IPS-18a (cell line): ENCODE measurements around the gene CEP89.
"Not testable (repeated sequence)": the region's sequence is repeated elsewhere in the genome, so short reads cannot be mapped to it uniquely, and the experiment has no call there.

Experiments used
- H3K27ac ChIP-seq: one replicate; pipeline ENCODE4 v1.5.1; 2013; ENCODE audit warnings: low read length
- H3K27me3 ChIP-seq: one replicate; pipeline ENCODE4 v1.6.1; 2013; ENCODE audit warnings: mild to moderate bottlenecking, low read length; ENCODE audit not compliant: control insufficient read depth, insufficient read depth
- H3K36me3 ChIP-seq: one replicate; pipeline ENCODE4 v1.6.1; 2013; ENCODE audit warnings: low read depth, low read length; ENCODE audit not compliant: control insufficient read depth
- H3K4me1 ChIP-seq: one replicate; pipeline ENCODE4 v1.6.1; 2013; ENCODE audit warnings: low read depth, low read length; ENCODE audit not compliant: control insufficient read depth
- H3K4me3 ChIP-seq: one replicate; pipeline ENCODE4 v1.5.1; 2013; ENCODE audit warnings: low read length
- H3K9ac ChIP-seq: one replicate; pipeline ENCODE4 v1.6.1; 2013; ENCODE audit warnings: mild to moderate bottlenecking, low read length, moderate library complexity
- H3K9me3 ChIP-seq: one replicate; pipeline ENCODE4 v1.6.1; 2013; ENCODE audit warnings: low read depth, low read length; ENCODE audit not compliant: control insufficient read depth

CEP89 gene

DNA sequence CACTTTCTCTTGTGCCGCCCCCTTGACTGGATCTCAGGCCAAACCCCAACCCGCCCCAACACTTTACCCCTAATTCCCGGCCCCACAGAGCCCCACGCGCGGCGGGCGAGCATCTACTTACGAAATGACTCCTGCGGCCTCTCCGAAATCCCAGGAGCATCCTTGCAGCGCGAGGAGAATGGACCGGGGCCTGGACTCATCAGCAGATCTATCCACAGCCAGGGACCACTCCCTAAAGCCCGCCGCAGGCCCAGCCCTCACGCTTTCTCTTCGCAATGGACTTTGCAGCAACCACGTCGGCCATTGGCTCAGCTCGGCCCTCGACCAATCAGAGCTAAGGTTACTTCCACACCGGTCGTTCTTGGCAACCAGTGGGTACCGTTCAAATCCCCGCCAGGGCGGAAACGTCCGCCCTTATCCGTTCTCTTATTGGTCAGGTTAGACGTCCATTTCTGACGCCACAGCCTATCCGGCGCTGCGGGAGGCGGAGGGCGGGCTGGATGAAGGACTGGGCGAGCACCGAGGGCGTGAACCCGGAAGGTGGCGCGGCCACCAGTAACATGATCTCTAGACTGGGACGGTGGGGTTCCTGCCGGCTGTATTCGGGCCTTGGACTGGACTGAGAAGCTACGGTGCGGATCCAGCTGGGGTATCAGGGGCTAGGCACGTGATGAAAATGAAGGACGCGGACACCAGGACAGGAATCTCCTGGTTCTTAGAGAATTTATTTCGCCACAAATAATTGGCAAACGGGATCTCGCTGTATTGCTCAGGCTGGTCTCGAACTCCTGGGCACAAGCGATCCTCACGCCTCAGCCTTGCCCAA is at the start of gene CEP89, which contains the start of gene FAAP24:
Gene CEP89, minus strand, starts transcription at position 244 of the 826 bp plus-strand sequence. Its CDS starts 84 bp downstream, at position 160.
Gene FAAP24, plus strand, starts transcription at position 528 of the 826 bp plus-strand sequence. CDS start 955 bp downstream, outside the sequence.
- Histone ChIP-seq H3K9ac (peak within 1 kb of the TSS; percentile 69), H3K27ac (peak within 1 kb of the TSS; percentile 18), H3K9me3 (no peaks in the 10 kb centered on the region), H3K4me1 (no peaks in the 10 kb centered on the region), H3K36me3 (no peaks in the 10 kb centered on the region), H3K4me3 (peak within 1 kb of the TSS; percentile 87), H3K27me3 (no peaks in the 10 kb centered on the region)

- H3K36me3 ChIP-seq, result peaks cover 22% of the 10 kb centered on the region
- H3K4me1 ChIP-seq, H3K9ac ChIP-seq, H3K27ac ChIP-seq, H3K9me3 ChIP-seq, H3K27me3 ChIP-seq, H3K4me3 ChIP-seq: not testable (repeated sequence)
Measured at GRCh38 chr19:33010891-33011290, 39.1 kb upstream of the CEP89 start.

GRCh38 chr19:33008738-33009137 is 37.0 kb upstream of the CEP89 start:
- H3K9ac ChIP-seq, result no peak overlapping the region
- H3K9me3 ChIP-seq, result no peaks in the 10 kb centered on the region
- H3K27ac ChIP-seq, result no peak overlapping the region
- H3K4me1 ChIP-seq, result no peaks in the 10 kb centered on the region
- no peak overlapping the region for H3K4me3 ChIP-seq
- H3K36me3 ChIP-seq, result peaks cover 22% of the 10 kb centered on the region
- H3K27me3 ChIP-seq, result no peaks in the 10 kb centered on the region

DNA sequence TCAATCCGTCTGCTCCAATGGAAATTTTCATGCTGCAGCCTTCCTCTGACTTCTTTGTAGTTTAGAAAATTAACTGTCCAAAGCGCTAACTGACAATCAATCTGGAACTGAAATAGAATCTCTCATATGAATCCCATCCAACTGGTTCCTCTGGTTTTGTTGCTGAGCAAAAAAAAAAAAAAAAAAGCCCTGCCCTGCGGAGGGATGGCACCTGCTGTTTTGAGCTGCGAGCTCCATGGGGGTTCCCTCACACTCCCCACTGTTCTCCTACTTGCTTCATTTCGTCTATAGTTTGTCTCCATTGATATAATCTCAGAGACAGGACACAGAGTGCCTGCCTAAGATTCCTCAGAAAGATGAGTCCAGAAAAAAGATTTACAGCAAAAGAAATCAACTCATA is 33.7 kb upstream of the CEP89 start:
- Histone ChIP-seq H3K27ac (no peak overlapping the region), H3K36me3 (peaks cover 16% of the 10 kb centered on the region), H3K4me1 (no peaks in the 10 kb centered on the region), H3K9me3 (no peaks in the 10 kb centered on the region), H3K27me3 (no peaks in the 10 kb centered on the region), H3K9ac (no peak overlapping the region), H3K4me3 (no peak overlapping the region)

- H3K36me3 ChIP-seq, result peaks cover 17% of the 10 kb centered on the region
- not testable (repeated sequence) for H3K27ac ChIP-seq, H3K9me3 ChIP-seq, H3K4me3 ChIP-seq, H3K9ac ChIP-seq, H3K27me3 ChIP-seq, H3K4me1 ChIP-seq
Measured at GRCh38 chr19:33003424-33004024, 31.8 kb upstream of the CEP89 start.

- H3K27ac ChIP-seq, H3K4me3 ChIP-seq, H3K9me3 ChIP-seq, H3K9ac ChIP-seq, H3K4me1 ChIP-seq, H3K27me3 ChIP-seq: not testable (repeated sequence)
- peaks cover 24% of the 10 kb centered on the region for H3K36me3 ChIP-seq
Measured at GRCh38 chr19:33002126-33002865, 30.5 kb upstream of the CEP89 start.

DNA sequence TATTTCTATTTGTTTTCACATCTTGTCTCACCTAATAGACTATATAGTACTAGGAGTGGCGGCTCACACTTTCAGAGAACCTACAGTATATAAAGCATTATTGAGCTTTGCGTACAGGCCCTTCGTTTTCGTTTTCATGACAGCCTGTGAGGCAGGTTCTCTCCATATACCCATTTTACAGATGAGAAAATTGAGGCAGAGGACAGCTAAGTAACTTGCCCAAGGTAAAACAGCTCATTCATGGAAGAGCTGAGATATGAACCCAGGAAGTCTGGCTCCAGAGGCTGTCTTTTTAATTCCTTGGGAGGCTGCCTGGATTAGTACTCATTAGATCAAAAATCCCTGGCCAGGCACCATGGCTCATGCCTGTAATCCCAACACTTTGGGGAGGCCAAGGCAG is 29.2 kb upstream of the CEP89 start:
- H3K36me3 ChIP-seq, result peaks cover 19% of the 10 kb centered on the region
- no peak overlapping the region for H3K4me3 ChIP-seq
- no peak overlapping the region for H3K9ac ChIP-seq
- H3K27ac ChIP-seq, result no peak overlapping the region
- H3K4me1 ChIP-seq, result no peaks in the 10 kb centered on the region
- no peaks in the 10 kb centered on the region for H3K27me3 ChIP-seq
- no peaks in the 10 kb centered on the region for H3K9me3 ChIP-seq

DNA sequence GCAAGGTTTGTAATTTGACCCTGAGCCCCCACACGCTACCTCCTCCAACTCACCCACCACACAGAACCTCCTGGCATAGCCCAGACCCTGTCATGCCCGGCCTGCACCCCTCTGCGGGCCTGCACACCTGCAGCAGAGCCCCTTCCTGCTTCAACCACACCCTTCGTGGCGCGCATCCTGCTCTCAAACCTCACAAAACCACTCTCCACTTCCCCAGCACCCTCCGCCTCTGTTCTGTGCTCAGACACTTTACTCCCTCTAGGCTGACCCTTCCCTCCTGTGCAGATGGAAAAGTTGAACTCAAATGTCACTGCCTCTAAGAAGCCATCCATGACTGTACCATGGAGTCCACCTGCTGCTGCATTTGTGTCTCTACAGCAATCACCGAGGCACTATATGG is 28.8 kb upstream of the CEP89 start:
- no peak overlapping the region for H3K4me3 ChIP-seq
- peaks cover 19% of the 10 kb centered on the region for H3K36me3 ChIP-seq
- no peaks in the 10 kb centered on the region for H3K4me1 ChIP-seq

DNA sequence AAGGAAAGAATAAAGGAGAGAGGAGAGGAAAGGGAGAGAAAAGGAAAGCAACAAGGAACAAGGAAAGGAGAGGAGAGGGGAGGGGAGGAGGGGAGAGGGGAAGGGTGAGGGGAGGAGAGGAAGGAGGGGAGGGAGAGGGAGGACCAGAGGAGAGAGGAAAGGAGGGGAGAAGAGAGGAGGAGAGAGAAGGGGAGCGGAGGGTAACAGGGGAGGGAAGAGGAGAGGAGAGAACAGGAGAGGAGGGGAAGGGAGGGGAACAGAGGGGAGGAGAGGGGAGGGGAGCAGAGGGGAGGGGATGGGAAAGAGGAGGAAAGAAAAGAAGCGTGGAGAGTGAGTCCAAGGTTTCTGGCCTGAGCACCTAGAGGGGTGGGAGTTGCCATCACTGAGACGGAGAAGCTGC is 27.0 kb upstream of the CEP89 start:
- H3K4me1 ChIP-seq, result no peaks in the 10 kb centered on the region
- no peaks in the 10 kb centered on the region for H3K9me3 ChIP-seq
- H3K27me3 ChIP-seq, result no peaks in the 10 kb centered on the region
- peaks cover 27% of the 10 kb centered on the region for H3K36me3 ChIP-seq
- H3K27ac ChIP-seq, result no peak overlapping the region
- no peak overlapping the region for H3K9ac ChIP-seq
- H3K4me3 ChIP-seq, result no peak overlapping the region

More for the DNA sequence above, 28.8 kb upstream of the CEP89 start:
- Histone ChIP-seq H3K27me3 (no peaks in the 10 kb centered on the region), H3K9me3 (no peaks in the 10 kb centered on the region), H3K27ac (no peak overlapping the region), H3K9ac (no peak overlapping the region)

- Histone ChIP-seq H3K4me3 (no peak overlapping the region), H3K4me1 (no peaks in the 10 kb centered on the region), H3K9me3 (no peaks in the 10 kb centered on the region), H3K9ac (no peak overlapping the region), H3K36me3 (peaks cover 29% of the 10 kb centered on the region), H3K27ac (no peak overlapping the region), H3K27me3 (no peaks in the 10 kb centered on the region)
Measured at GRCh38 chr19:32997716-32998355, 26.1 kb upstream of the CEP89 start.

DNA sequence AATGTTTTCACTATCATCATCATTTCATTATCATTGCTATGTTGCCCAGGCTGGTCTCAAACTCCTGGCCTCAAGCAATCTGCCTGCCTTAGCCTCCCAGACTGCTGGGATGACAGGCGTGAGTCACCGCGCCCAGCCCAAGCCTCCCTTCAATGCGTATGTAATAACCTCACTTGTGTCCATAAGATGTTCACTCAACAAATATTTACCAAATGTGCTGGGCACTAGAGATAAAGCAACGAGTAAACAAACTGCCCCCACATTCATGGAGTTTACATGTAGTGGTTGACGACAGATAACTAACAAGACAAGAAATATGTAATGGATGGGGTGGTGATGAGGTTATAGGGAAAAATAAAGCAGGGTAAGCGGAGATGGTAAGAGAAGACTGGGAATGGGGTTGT is 25.3 kb upstream of the CEP89 start:
- H3K4me3 ChIP-seq, H3K27me3 ChIP-seq, H3K9ac ChIP-seq, H3K27ac ChIP-seq, H3K9me3 ChIP-seq, H3K4me1 ChIP-seq: not testable (repeated sequence)
- H3K36me3 ChIP-seq, result peaks cover 29% of the 10 kb centered on the region
